Spinal cord (tissue), 10 donors: ENCODE measurements around the gene CT45A10. TPM values are rescaled to one million over a fixed set of nuclear protein-coding genes. Genes with fewer than 3 reads are reported as not detected.
"Not testable (repeated sequence)": the region's sequence is repeated elsewhere in the genome, so short reads cannot be mapped to it uniquely, and the experiment has no call there.

ENCODE experiments used
- DNase-seq, 6 donors: peaks; one replicate each; pipeline versions ENCODE4 v3.0.0 to v3.0.0-alpha.2; 2013 to 2015; ENCODE audit warnings: low spot score in 6 of 6, low read depth in 4 of 6
- H3K27ac ChIP-seq: one replicate; pipeline ENCODE4 v1.5.1; 2013; ENCODE audit warnings: low read depth, low read length, control low read depth
- H3K27me3 ChIP-seq: one replicate; pipeline ENCODE4 v1.6.1; 2013; ENCODE audit warnings: low read length; ENCODE audit not compliant: control insufficient read depth, insufficient read depth
- H3K36me3 ChIP-seq: one replicate; pipeline ENCODE4 v1.6.1; 2013; ENCODE audit warnings: low read length; ENCODE audit not compliant: control insufficient read depth, insufficient read depth
- H3K4me1 ChIP-seq: one replicate; pipeline ENCODE4 v1.6.1; 2013; ENCODE audit warnings: low read length; ENCODE audit not compliant: control insufficient read depth, insufficient read depth
- H3K4me3 ChIP-seq: one replicate; pipeline ENCODE4 v1.5.1; 2013; ENCODE audit warnings: low read depth, low read length, control low read depth
- H3K9me3 ChIP-seq: one replicate; pipeline ENCODE4 v1.6.1; 2013; ENCODE audit warnings: low read length; ENCODE audit not compliant: control insufficient read depth, insufficient read depth
- WGBS: methylation state at CpG from one replicate; pipeline ENCODE4 v1.1.5; 2013; ENCODE audit warnings: missing lambda C conversion rate; ENCODE audit not compliant: insufficient coverage; 5-methylcytosine and 5-hydroxymethylcytosine counted together
- long read RNA-seq, 4 donors: transcript quantifications; one replicate each; lab custom pipeline, GENCODE V29; 2026
- polyA plus RNA-seq, 2 donors: library from polyadenylated mRNA; unstranded; fragments of 120-200 nt; gene quantifications; one replicate each; pipeline ENCODE4 v1.2.1, GENCODE V29; 2013; ENCODE audit not compliant: insufficient read length in 2 of 2
- total RNA-seq, 2 donors: library from RNA; depleted of rRNA in 1 of 2; stranded (reverse); fragments of 120-200 nt in 1 of 2; fragments of >200 nt in 1 of 2; gene quantifications; one replicate each; pipeline versions ENCODE4 v1.2.3 to v1.2.4, GENCODE V29; 2013 to 2014
- donor health status: healthy.

CT45A10 gene
- total RNA-seq (not detected), polyA plus RNA-seq (not detected)
- long read RNA-seq, donor 1 = 0 reads
- long read RNA-seq, donor 2 = 0 reads
- long read RNA-seq, donor 3 = 0 reads
- long read RNA-seq, donor 4, transcript CT45A10-202 (4 exons, 578 nt) = major isoform, 11 of 11 reads
- long read RNA-seq, donor 4, partial matches to known transcripts = 0 of 11 reads
- long read RNA-seq, donor 4, other reads (novel, unspliced or antisense) = 0 of 11 reads

- Histone ChIP-seq H3K36me3 (no peaks in the 10 kb centered on the region), H3K4me3 (no peak within 1 kb of the TSS), H3K4me1 (no peaks in the 10 kb centered on the region), H3K27me3 (no peaks in the 10 kb centered on the region), H3K27ac (no peak within 1 kb of the TSS), H3K9me3 (peaks cover 3% of the 10 kb centered on the region)
- 78% methylated on average over 20 of the region's 22 CpGs for WGBS
- DNase-seq = no peak
Measured at GRCh38 chrX:135893294-135893817, at the start of gene CT45A10, which contains the start of gene SAGE1. TSS of gene CT45A10 (minus strand) at chrX:135893444. CDS start at chrX:135885344, 8,100 bp downstream. TSS of gene SAGE1 (plus strand) at chrX:135893716. CDS start at chrX:135896243, 2,527 bp downstream.

- WGBS = 28% methylated on average over 11 of the region's 19 CpGs
- Histone ChIP-seq H3K4me1 (no peaks in the 10 kb centered on the region), H3K27ac (no peak overlapping the region), H3K9me3 (no peaks in the 10 kb centered on the region), H3K4me3 (no peak overlapping the region), H3K36me3 (no peaks in the 10 kb centered on the region), H3K27me3 (no peaks in the 10 kb centered on the region)
- DNase-seq = peak in 4 of 6 donors; percentile 4 to 57 (median 23)
Measured at GRCh38 chrX:135931644-135932487, 38.6 kb upstream of the CT45A10 start.

GRCh38 chrX:135927897-135928296 lies 34.7 kb upstream of the CT45A10 start:
- WGBS = 50% methylated on average over 1 of the region's 2 CpGs
- Histone ChIP-seq H3K36me3 (no peaks in the 10 kb centered on the region), H3K27ac (no peak overlapping the region), H3K27me3 (peaks cover 3% of the 10 kb centered on the region), H3K4me3 (no peak overlapping the region), H3K4me1 (no peaks in the 10 kb centered on the region), H3K9me3 (no peaks in the 10 kb centered on the region)
- DNase-seq = no peak

- H3K27me3 ChIP-seq = peaks cover 3% of the 10 kb centered on the region
Measured at GRCh38 chrX:135923353-135923752, 30.1 kb upstream of the CT45A10 start.

GRCh38 chrX:135920516-135920915 lies 27.3 kb upstream of the CT45A10 start:
- peak in 1 of 6 donors; percentile 1 for DNase-seq
- H3K27me3 ChIP-seq, H3K9me3 ChIP-seq, H3K4me1 ChIP-seq, H3K27ac ChIP-seq, H3K36me3 ChIP-seq, H3K4me3 ChIP-seq: not testable (repeated sequence)
- WGBS = no CpG with 5 or more reads among the region's 1 CpG

More at GRCh38 chrX:135923353-135923752, 30.1 kb upstream of the CT45A10 start:
- Histone ChIP-seq H3K36me3 (no peaks in the 10 kb centered on the region), H3K4me3 (no peak overlapping the region), H3K4me1 (no peaks in the 10 kb centered on the region), H3K27ac (no peak overlapping the region), H3K9me3 (no peaks in the 10 kb centered on the region)
- WGBS = 65% methylated on average over 4 of the region's 5 CpGs
- no peak for DNase-seq

GRCh38 chrX:135914404-135914803 lies 21.2 kb upstream of the CT45A10 start:
- H3K4me3 ChIP-seq = no peak overlapping the region
- no peak overlapping the region for H3K27ac ChIP-seq
- H3K9me3 ChIP-seq = no peaks in the 10 kb centered on the region
- no peaks in the 10 kb centered on the region for H3K4me1 ChIP-seq
- H3K27me3 ChIP-seq = peaks cover 3% of the 10 kb centered on the region
- DNase-seq = no peak
- WGBS = 80% methylated on average over 5 of the region's 5 CpGs
- no peaks in the 10 kb centered on the region for H3K36me3 ChIP-seq

- H3K4me3 ChIP-seq = no peak overlapping the region
- WGBS = 67% methylated on average over 2 of the region's 5 CpGs
- peaks cover 3% of the 10 kb centered on the region for H3K27me3 ChIP-seq
Measured at GRCh38 chrX:135910251-135910650, 17.0 kb upstream of the CT45A10 start.

GRCh38 chrX:135892781-135893180 lies 463 bp downstream of the CT45A10 start:
- no peak overlapping the region for H3K4me3 ChIP-seq
- no peak overlapping the region for H3K27ac ChIP-seq
- H3K36me3 ChIP-seq = no peaks in the 10 kb centered on the region
- 92% methylated on average over 9 of the region's 11 CpGs for WGBS
- no peak for DNase-seq
- peaks cover 3% of the 10 kb centered on the region for H3K9me3 ChIP-seq
- no peaks in the 10 kb centered on the region for H3K27me3 ChIP-seq
- no peaks in the 10 kb centered on the region for H3K4me1 ChIP-seq

More at GRCh38 chrX:135910251-135910650, 17.0 kb upstream of the CT45A10 start:
- Histone ChIP-seq H3K4me1 (no peaks in the 10 kb centered on the region), H3K9me3 (no peaks in the 10 kb centered on the region), H3K36me3 (no peaks in the 10 kb centered on the region), H3K27ac (no peak overlapping the region)
- no peak for DNase-seq

- Histone ChIP-seq H3K27ac (no peak overlapping the region), H3K4me1 (no peaks in the 10 kb centered on the region), H3K9me3 (peaks cover 3% of the 10 kb centered on the region), H3K27me3 (no peaks in the 10 kb centered on the region), H3K4me3 (no peak overlapping the region), H3K36me3 (no peaks in the 10 kb centered on the region)
- no peak for DNase-seq
- 85% methylated on average over 14 of the region's 14 CpGs for WGBS
Measured at GRCh38 chrX:135890087-135890585, 3.1 kb downstream of the CT45A10 start.
